ENCODE results near the gene SPINT1. TPM values are rescaled to one million over a fixed set of nuclear protein-coding genes. Genes with fewer than 3 reads are reported as not detected.

SPINT1 gene
- total RNA-seq, 2 donors from 2014 or later: 6.5 to 13.0 TPM

DNA sequence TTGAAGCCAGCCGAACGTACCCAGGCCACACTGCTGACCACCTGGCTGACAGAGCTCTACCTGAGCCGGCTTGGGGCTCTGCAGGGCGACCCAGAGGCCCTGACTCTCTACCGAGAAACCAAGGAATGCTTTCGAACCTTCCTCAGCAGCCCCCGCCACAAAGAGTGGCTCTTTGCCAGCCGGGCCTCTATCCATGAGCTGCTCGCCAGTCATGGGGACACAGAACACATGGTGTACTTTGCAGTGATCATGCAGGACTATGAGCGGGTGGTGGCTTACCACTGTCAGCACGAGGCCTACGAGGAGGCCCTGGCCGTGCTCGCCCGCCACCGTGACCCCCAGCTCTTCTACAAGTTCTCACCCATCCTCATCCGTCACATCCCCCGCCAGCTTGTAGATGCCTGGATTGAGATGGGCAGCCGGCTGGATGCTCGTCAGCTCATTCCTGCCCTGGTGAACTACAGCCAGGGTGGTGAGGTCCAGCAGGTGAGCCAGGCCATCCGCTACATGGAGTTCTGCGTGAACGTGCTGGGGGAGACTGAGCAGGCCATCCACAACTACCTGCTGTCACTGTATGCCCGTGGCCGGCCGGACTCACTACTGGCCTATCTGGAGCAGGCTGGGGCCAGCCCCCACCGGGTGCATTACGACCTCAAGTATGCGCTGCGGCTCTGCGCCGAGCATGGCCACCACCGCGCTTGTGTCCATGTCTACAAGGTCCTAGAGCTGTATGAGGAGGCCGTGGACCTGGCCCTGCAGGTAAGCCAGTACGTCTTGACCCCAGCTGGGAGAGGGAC is 56.6 kb downstream of the SPINT1 start:
- no peak overlapping the region for H3K4me3 ChIP-seq
- no peaks in the 10 kb centered on the region for H3K27me3 ChIP-seq
- TF ChIP-seq, protein P1, sequence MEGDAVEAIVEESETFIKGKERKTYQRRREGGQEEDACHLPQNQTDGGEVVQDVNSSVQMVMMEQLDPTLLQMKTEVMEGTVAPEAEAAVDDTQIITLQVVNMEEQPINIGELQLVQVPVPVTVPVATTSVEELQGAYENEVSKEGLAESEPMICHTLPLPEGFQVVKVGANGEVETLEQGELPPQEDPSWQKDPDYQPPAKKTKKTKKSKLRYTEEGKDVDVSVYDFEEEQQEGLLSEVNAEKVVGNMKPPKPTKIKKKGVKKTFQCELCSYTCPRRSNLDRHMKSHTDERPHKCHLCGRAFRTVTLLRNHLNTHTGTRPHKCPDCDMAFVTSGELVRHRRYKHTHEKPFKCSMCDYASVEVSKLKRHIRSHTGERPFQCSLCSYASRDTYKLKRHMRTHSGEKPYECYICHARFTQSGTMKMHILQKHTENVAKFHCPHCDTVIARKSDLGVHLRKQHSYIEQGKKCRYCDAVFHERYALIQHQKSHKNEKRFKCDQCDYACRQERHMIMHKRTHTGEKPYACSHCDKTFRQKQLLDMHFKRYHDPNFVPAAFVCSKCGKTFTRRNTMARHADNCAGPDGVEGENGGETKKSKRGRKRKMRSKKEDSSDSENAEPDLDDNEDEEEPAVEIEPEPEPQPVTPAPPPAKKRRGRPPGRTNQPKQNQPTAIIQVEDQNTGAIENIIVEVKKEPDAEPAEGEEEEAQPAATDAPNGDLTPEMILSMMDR (IDR thresholded peaks at IDR 0.05): no peak
- peaks cover 60% of the 10 kb centered on the region for H3K36me3 ChIP-seq
- H3K4me1 ChIP-seq: peaks cover 0 to 25% of the 10 kb centered on the region in 2 donors
- no peak for DNase-seq (ENCODE audit: low spot score)
- H3K27ac ChIP-seq: no peak overlapping the region
- no peaks in the 10 kb centered on the region for H3K9me3 ChIP-seq

DNA sequence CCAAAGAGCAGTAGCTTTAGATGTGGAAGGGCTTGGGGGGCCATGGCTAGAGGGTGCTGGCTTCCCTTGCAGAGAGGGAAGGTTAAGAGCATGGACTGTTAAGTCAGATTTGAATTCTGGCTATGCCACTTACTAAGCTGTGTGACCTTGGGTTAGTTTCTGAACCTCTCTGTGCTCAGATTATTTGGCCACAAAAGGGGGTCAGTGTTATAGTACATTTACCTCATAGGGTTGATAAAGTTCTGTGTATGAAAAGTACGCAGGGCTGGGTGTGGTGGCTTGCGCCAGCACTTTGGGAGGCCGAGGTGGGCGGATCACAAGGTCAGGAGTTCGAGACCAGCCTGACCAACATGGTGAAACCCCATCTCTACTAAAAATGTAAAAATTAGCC is 57.2 kb downstream of the SPINT1 start:
- no peak overlapping the region for H3K27ac ChIP-seq
- no peaks in the 10 kb centered on the region for H3K27me3 ChIP-seq
- DNase-seq (ENCODE audit: low spot score): no peak
- peaks cover 0 to 25% of the 10 kb centered on the region in 2 donors for H3K4me1 ChIP-seq
- H3K4me3 ChIP-seq: no peak overlapping the region
- TF ChIP-seq, protein P1 (IDR thresholded peaks at IDR 0.05): no peak
- H3K9me3 ChIP-seq: no peaks in the 10 kb centered on the region
- H3K36me3 ChIP-seq: peaks cover 57% of the 10 kb centered on the region

DNA sequence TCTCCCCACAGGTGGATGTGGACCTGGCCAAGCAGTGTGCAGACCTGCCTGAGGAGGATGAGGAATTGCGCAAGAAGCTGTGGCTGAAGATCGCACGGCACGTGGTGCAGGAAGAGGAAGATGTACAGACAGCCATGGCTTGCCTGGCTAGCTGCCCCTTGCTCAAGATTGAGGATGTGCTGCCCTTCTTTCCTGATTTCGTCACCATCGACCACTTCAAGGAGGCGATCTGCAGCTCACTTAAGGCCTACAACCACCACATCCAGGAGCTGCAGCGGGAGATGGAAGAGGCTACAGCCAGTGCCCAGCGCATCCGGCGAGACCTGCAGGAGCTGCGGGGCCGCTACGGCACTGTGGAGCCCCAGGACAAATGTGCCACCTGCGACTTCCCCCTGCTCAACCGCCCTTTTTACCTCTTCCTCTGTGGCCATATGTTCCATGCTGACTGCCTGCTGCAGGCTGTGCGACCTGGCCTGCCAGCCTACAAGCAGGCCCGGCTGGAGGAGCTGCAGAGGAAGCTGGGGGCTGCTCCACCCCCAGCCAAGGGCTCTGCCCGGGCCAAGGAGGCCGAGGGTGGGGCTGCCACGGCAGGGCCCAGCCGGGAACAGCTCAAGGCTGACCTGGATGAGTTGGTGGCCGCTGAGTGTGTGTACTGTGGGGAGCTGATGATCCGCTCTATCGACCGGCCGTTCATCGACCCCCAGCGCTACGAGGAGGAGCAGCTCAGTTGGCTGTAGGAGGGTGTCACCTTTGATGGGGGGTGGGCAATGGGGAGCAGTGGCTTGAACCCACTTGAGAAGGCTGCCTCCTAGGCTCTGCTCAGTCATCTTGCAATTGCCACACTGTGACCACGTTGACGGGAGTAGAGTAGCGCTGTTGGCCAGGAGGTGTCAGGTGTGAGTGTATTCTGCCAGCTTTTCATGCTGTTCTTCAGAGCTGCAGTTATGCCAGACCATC is 59.0 kb downstream of the SPINT1 start:
- Histone ChIP-seq H3K36me3 (peaks cover 47% of the 10 kb centered on the region), H3K4me1 (peaks cover 0 to 44% of the 10 kb centered on the region in 2 donors), H3K27ac (no peak overlapping the region), H3K9me3 (no peaks in the 10 kb centered on the region), H3K27me3 (no peaks in the 10 kb centered on the region), H3K4me3 (no peak overlapping the region)
- TF ChIP-seq, protein P1 (IDR thresholded peaks at IDR 0.05): no peak
- peak; percentile 65 for DNase-seq (ENCODE audit: low spot score)

DNA sequence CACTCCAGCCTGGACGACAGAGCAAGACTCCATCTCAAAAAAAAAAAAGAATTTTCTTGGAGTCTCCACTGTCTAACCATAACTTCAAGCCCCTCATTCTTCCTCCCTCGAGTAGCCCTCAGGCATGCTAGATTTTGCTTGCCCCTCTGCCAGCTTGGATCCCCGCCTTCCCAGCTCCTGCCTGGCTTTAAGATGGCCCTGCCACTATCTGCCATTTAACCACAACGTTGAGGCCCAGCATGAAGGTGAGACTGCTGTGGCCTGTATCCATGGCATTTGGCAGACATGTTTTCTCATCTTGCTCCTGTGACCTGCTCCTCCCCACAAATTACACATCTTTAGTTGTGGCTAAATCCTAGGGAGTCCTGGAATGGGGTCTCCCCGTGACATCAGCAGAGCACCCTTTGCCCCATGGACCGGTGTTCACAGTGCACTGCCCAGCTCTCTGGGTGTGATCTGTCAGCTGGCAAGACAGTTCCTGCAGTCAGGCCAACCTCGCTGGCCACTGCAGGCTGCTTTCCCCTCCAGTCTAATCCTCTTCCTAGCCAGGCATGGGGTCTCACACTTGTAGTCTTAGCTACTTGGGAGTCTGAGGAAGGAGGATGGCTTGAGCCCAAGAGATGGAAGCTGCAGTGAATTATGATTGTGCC is 60.8 kb downstream of the SPINT1 start:
- Histone ChIP-seq H3K27me3 (no peaks in the 10 kb centered on the region), H3K9me3 (no peaks in the 10 kb centered on the region), H3K36me3 (peaks cover 37% of the 10 kb centered on the region), H3K27ac (peak overlapping the region in 1 of 2 donors; percentile 4), H3K4me1 (peaks cover 0 to 53% of the 10 kb centered on the region in 2 donors), H3K4me3 (no peak overlapping the region)
- DNase-seq (ENCODE audit: low spot score): no peak
- TF ChIP-seq, protein P1 (IDR thresholded peaks at IDR 0.05): no peak

DNA sequence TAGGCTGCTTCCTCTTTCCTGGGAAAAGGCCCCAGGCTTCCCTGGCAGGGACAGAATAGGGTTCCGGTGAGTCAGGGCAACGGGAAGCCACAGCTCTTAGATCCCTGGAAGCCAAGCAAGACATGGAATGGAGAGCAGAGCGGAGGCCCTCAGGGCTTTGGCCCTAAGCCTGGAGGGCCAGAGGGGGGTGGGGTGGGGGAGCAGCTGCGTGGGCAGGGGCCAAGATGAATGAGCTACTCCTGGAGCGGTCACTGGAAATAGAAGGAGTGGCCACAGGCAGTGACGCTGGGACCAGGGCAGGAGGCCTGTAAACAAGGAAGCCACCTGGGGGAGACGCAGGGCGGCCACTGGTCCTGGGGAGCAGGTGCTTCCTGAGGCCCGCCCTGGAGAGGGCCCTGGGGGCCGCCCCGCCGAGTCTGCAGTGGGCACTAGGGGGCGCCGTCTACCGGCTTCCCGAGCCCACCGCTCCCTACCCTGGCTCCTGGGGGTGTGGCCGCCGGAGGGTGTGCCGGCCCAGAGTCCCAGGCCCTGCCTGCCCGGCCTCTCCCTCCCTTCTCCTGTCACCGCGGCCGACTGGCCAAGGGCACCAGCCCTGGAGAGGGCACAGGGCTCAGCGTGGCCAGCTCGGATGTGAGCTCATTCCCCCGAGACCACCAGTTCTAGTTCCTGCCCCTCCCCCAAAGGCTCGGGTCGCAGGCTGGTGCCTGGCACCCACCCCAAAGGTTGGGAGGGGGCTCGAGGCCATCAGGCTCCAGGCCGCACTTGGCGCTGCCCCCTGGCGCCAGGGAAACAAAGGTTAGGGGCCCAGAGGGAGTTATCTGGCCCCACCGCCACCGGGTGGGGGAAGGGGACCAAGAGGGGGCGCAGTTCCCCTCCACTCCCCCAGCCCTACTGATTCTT is 62.5 kb downstream of the SPINT1 start:
- peaks cover 22% of the 10 kb centered on the region for H3K36me3 ChIP-seq
- DNase-seq (ENCODE audit: low spot score): peak; percentile 93
- H3K4me1 ChIP-seq: peaks cover 0 to 59% of the 10 kb centered on the region in 2 donors

More for the DNA sequence above, 62.5 kb downstream of the SPINT1 start:
- TF ChIP-seq, protein P1 (IDR thresholded peaks at IDR 0.05): peak; percentile 76 to 95
- Histone ChIP-seq H3K9me3 (no peaks in the 10 kb centered on the region), H3K27ac (peak overlapping the region; percentile 96 to 99), H3K27me3 (no peaks in the 10 kb centered on the region), H3K4me3 (peak overlapping the region; percentile 27 to 57)

Measured in right atrium auricular region (tissue), 2 donors.